GM12878 (cell line): ENCODE results near the gene DCTPP1. TPM values are rescaled to one million over a fixed set of nuclear protein-coding genes. Genes with fewer than 3 reads are reported as not detected.
A peak's percentile ranks its signal among the peaks of the same experiment; 100 is the strongest.

Experiments used
- BRCA1 ChIP-seq: IDR thresholded peaks from 2 replicates; pipeline ENCODE4 v1.6.1; 2011; ENCODE audit warnings: low read depth, low read length, improper control_type of control experiment
- FOXM1 ChIP-seq: IDR thresholded peaks from 2 replicates; pipeline ENCODE4 v1.6.1; 2012; ENCODE audit warnings: low read depth, mild to moderate bottlenecking, inconsistent platforms, low read length, moderate library complexity
- KDM1A ChIP-seq: fragments of 200-600 bp; sonication (generic); IDR thresholded peaks from 2 replicates; pipeline ENCODE4 v1.6.1; 2016; ENCODE audit warnings: borderline replicate concordance
- MYB ChIP-seq: fragments of 150-350 bp; IDR thresholded peaks from 2 replicates; pipeline ENCODE4 v1.6.1; 2014; ENCODE audit warnings: mild to moderate bottlenecking, low read depth, low read length, borderline replicate concordance
- PML ChIP-seq: IDR thresholded peaks from 2 replicates; pipeline ENCODE4 v1.6.1; 2012; ENCODE audit warnings: low read length, inconsistent platforms
- RELA ChIP-seq: fragments of 450-650 bp; IDR thresholded peaks from 2 replicates; pipeline ENCODE4 v1.8.0; 2014; ENCODE audit warnings: borderline replicate concordance; ENCODE audit not compliant: partially characterized antibody
- TBL1XR1 ChIP-seq: IDR thresholded peaks from 2 replicates; pipeline ENCODE4 v1.6.1; 2012; ENCODE audit warnings: low read depth, low read length, improper control_type of control experiment
- ZBTB40 ChIP-seq: fragments of 450-650 bp; IDR thresholded peaks from 2 replicates; pipeline ENCODE4 v1.6.1; 2016; ENCODE audit warnings: mild to moderate bottlenecking, moderate library complexity, borderline replicate concordance
- ZNF592 ChIP-seq: fragments of 450-650 bp; IDR thresholded peaks from 2 replicates; pipeline ENCODE4 v1.6.1; 2017; ENCODE audit warnings: mild to moderate bottlenecking, moderate library complexity
- ZNF687 ChIP-seq: fragments of 450-650 bp; IDR thresholded peaks from 2 replicates; pipeline ENCODE4 v1.6.1; 2017; ENCODE audit warnings: mild to moderate bottlenecking, moderate library complexity
- polyA plus RNA-seq, 11 experiments: library from polyadenylated mRNA; depleted of rRNA in 4 of 11; unstranded in 6 of 11; stranded (reverse) in 5 of 11; fragments of >200 nt; fragmentation: Nextera tagmentation in 4 of 11; fragmentation: Illumina TruSeq in 1 of 11; extraction: Ambion mirVana in 4 of 11; extraction: Trizol in 1 of 11; gene quantifications; 1 replicate in 1 of 11; 2 replicates in 10 of 11; pipeline versions ENCODE4 v1.2.1 to v1.2.3, GENCODE V29; 2011 to 2016; ENCODE audit warnings: inconsistent platforms in 2 of 11, missing spikeins in 2 of 11, low read depth in 1 of 11
- total RNA-seq, 4 experiments: library from RNA; depleted of rRNA in 3 of 4; stranded (reverse); fragments of >200 nt in 3 of 4; fragmentation: Illumina TruSeq in 1 of 4; extraction: Trizol in 1 of 4; gene quantifications; 2 replicates each; pipeline versions ENCODE4 v1.2.1 to v1.2.3, GENCODE V29; 2013 to 2021
- TF ChIP-seq, protein P1 (sequence below): fragments of 450-650 bp; formaldehyde crosslinking; IDR thresholded peaks from 2 replicates; pipeline ENCODE4 v1.5.0; 2022; ENCODE audit warnings: mild to moderate bottlenecking, missing genetic modification characterization

DCTPP1 gene
- total and polyA plus RNA-seq, 10 of the 15 experiments (the other 5 are each of a cell fraction or from before 2014, with no cell fraction given): 72.1 to 266 (median 157) TPM

GRCh38 chr16:30409125-30410060 is 20.4 kb downstream of the DCTPP1 start (continued):
- no peak for TF ChIP-seq ZBTB40
- peak; percentile 56; the same call in 1 of the 2 replicates for TF ChIP-seq FOXM1
- TF ChIP-seq ZNF592: 0 out of 2 replicates have a peak, but pooled peaks have one; percentile 41
- no peak for TF ChIP-seq KDM1A
- no peak for TF ChIP-seq MYB
- TF ChIP-seq, protein P1, sequence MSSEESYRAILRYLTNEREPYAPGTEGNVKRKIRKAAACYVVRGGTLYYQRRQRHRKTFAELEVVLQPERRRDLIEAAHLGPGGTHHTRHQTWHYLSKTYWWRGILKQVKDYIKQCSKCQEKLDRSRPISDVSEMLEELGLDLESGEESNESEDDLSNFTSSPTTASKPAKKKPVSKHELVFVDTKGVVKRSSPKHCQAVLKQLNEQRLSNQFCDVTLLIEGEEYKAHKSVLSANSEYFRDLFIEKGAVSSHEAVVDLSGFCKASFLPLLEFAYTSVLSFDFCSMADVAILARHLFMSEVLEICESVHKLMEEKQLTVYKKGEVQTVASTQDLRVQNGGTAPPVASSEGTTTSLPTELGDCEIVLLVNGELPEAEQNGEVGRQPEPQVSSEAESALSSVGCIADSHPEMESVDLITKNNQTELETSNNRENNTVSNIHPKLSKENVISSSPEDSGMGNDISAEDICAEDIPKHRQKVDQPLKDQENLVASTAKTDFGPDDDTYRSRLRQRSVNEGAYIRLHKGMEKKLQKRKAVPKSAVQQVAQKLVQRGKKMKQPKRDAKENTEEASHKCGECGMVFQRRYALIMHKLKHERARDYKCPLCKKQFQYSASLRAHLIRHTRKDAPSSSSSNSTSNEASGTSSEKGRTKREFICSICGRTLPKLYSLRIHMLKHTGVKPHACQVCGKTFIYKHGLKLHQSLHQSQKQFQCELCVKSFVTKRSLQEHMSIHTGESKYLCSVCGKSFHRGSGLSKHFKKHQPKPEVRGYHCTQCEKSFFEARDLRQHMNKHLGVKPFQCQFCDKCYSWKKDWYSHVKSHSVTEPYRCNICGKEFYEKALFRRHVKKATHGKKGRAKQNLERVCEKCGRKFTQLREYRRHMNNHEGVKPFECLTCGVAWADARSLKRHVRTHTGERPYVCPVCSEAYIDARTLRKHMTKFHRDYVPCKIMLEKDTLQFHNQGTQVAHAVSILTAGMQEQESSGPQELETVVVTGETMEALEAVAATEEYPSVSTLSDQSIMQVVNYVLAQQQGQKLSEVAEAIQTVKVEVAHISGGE (CRISPR knock-in tag): no peak
- TF ChIP-seq PML: no peak
- no peak; the same call in 1 of the 2 replicates for TF ChIP-seq ZNF687
- TF ChIP-seq RELA: peak; percentile 33
- no peak for TF ChIP-seq BRCA1
- TF ChIP-seq TBL1XR1: no peak
